Osteocyte (in vitro differentiated cells): Measurements from ENCODE around the gene KRT83. TPM values are rescaled to one million over a fixed set of nuclear protein-coding genes. Genes with fewer than 3 reads are reported as not detected.

ENCODE experiments used
- DNase-seq: peaks from one replicate; pipeline ENCODE4 v3.0.0; 2021; ENCODE audit warnings: mixed read lengths; ENCODE audit not compliant: unreplicated experiment; ENCODE audit errors: extremely low spot score
- H3K27ac Mint-ChIP-seq: one replicate; pipeline ENCODE4 v1.8.0; 2021; ENCODE audit warnings: mild to moderate bottlenecking, mixed read lengths; ENCODE audit not compliant: unreplicated experiment
- H3K27me3 Mint-ChIP-seq: one replicate; pipeline ENCODE4 v1.8.0; 2021; ENCODE audit warnings: mixed read lengths; ENCODE audit not compliant: unreplicated experiment
- H3K36me3 Mint-ChIP-seq: one replicate; pipeline ENCODE4 v1.8.0; 2021; ENCODE audit warnings: mixed read lengths; ENCODE audit not compliant: unreplicated experiment
- H3K4me1 Mint-ChIP-seq: one replicate; pipeline ENCODE4 v1.8.0; 2021; ENCODE audit warnings: mixed read lengths; ENCODE audit not compliant: unreplicated experiment
- H3K4me3 Mint-ChIP-seq: one replicate; pipeline ENCODE4 v1.8.0; 2021; ENCODE audit warnings: mild to moderate bottlenecking, moderate library complexity, mixed read lengths; ENCODE audit not compliant: unreplicated experiment
- H3K9me3 Mint-ChIP-seq: one replicate; pipeline ENCODE4 v1.8.0; 2021; ENCODE audit warnings: mixed read lengths; ENCODE audit not compliant: unreplicated experiment
- total RNA-seq: library from RNA; stranded (reverse); gene quantifications from 2 replicates; pipeline ENCODE4 v1.2.1, GENCODE V29; 2021
- TF ChIP-seq, protein P1 (sequence below): fragments of 200-600 bp; sonication (generic); IDR thresholded peaks from 2 replicates; pipeline ENCODE4 v1.5.0; 2021; ENCODE audit warnings: antibody characterized with exemption, mild to moderate bottlenecking, moderate library complexity

Gene KRT83
- total RNA-seq, 1 donor from 2014 or later = not detected

DNA sequence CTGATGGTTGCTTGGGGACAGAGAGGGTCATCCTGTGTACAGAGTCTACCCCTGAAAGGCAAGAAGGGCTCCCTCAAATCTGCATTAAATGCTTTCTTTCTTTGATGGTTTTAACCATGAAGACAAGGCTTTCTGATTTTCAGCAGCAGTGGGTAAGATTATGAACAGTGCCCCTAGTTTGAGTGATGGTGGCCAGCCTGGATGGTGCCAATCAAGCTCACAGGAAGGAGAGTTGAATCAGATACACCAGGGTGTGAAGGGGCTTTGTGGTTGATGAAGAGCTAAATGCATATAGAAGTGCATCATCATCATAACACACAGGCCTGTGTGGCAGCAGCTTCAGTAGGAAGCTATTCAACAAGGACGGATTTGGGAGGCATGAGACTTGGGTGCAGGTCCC lies 40.4 kb upstream of the KRT83 start:
- H3K27ac Mint-ChIP-seq = no peak overlapping the region
- H3K36me3 Mint-ChIP-seq = no peaks in the 10 kb centered on the region
- no peaks in the 10 kb centered on the region for H3K9me3 Mint-ChIP-seq
- peaks cover 24% of the 10 kb centered on the region for H3K27me3 Mint-ChIP-seq
- H3K4me3 Mint-ChIP-seq = no peak overlapping the region
- DNase-seq = no peak
- TF ChIP-seq, protein P1, sequence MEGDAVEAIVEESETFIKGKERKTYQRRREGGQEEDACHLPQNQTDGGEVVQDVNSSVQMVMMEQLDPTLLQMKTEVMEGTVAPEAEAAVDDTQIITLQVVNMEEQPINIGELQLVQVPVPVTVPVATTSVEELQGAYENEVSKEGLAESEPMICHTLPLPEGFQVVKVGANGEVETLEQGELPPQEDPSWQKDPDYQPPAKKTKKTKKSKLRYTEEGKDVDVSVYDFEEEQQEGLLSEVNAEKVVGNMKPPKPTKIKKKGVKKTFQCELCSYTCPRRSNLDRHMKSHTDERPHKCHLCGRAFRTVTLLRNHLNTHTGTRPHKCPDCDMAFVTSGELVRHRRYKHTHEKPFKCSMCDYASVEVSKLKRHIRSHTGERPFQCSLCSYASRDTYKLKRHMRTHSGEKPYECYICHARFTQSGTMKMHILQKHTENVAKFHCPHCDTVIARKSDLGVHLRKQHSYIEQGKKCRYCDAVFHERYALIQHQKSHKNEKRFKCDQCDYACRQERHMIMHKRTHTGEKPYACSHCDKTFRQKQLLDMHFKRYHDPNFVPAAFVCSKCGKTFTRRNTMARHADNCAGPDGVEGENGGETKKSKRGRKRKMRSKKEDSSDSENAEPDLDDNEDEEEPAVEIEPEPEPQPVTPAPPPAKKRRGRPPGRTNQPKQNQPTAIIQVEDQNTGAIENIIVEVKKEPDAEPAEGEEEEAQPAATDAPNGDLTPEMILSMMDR = no peak
- peaks cover 4% of the 10 kb centered on the region for H3K4me1 Mint-ChIP-seq

DNA sequence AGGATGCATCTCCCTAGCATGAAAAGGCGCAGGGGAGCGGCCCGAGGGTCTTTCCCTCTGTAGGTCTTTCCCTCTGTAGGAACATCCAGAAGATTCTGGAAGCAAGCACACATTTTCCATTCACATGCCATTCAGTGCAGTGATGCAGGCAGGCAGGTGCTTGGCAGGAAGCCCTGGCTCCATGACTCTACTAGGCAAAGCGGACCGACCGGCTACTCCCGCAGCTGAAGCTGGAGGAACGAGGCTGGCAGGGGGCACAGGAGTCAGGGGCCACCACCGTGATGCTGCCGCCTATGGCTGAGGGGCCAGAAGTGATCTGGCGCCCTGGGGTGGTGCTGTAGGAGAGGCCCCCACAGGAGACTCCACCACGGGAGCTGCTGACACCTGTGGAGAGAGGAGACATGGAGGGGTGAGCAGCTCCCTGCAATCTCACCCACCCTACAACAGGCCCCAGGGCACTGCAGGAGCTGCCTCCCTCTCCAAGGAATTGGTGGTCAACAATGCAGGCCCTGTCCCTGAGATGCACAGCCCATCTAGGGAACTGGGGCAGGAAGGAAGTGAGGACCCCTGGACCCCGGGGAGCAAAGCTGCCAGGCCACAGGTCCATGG lies 39.6 kb upstream of the KRT83 start:
- no peak overlapping the region for H3K4me3 Mint-ChIP-seq
- TF ChIP-seq, protein P1 = no peak
- H3K27ac Mint-ChIP-seq = no peak overlapping the region
- peaks cover 4% of the 10 kb centered on the region for H3K4me1 Mint-ChIP-seq
- H3K27me3 Mint-ChIP-seq = peaks cover 24% of the 10 kb centered on the region
- no peaks in the 10 kb centered on the region for H3K36me3 Mint-ChIP-seq
- H3K9me3 Mint-ChIP-seq = no peaks in the 10 kb centered on the region
- DNase-seq = no peak

DNA sequence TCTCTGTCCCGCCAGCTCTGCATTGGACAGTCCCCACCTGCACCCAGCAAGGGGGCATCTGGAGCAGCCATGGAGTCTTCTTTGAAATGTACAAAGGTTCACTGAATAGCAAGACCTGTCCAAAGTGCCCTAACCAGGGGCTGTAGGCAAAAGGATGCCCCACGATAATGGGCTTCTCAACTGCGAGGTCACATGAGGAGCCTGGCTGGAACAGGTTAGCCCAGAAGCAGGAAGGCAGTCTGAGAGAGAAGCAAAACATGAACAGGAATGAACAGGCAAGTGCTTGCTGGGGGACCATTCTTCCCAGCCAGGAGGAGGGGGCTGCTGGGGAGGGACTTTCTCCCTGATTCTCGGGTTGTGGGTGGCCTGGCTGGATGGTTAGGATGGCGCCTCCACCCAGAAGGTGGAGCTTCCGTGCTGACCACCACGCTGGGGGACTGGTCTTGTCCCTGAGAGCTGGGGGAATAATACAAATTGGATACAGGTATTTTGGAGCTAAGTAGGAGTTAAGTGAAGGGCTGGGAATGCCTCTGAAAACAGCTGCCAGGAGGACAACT lies 39.0 kb upstream of the KRT83 start:
- H3K36me3 Mint-ChIP-seq = no peaks in the 10 kb centered on the region
- peaks cover 4% of the 10 kb centered on the region for H3K4me1 Mint-ChIP-seq
- DNase-seq = no peak
- no peak overlapping the region for H3K4me3 Mint-ChIP-seq
- no peaks in the 10 kb centered on the region for H3K9me3 Mint-ChIP-seq
- peaks cover 26% of the 10 kb centered on the region for H3K27me3 Mint-ChIP-seq
- H3K27ac Mint-ChIP-seq = no peak overlapping the region
- TF ChIP-seq, protein P1 = no peak

DNA sequence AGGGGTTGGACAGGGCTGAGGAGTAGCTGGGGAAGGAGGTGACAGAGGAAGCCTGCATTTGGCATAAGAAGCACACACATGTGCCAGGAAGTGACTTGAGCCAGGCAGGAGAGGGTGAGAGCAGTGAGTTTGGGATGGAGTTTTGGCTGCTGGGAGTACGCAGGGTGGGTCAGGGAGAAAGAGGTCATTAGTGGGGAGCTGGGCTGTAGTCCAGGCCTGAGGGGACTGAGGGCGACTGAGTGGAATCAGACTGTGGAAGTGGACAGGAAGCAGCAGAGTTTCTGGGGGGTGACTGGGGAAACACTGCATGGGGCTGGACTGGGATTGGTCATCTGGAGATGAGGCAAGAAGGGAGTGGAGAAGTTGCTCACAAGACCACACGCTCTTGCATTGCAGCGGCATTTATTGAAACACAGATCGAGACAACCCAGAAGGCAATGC lies 38.4 kb upstream of the KRT83 start:
- Mint-ChIP-seq H3K36me3 (no peaks in the 10 kb centered on the region), H3K27ac (no peak overlapping the region), H3K4me3 (no peak overlapping the region), H3K27me3 (peaks cover 27% of the 10 kb centered on the region), H3K9me3 (no peaks in the 10 kb centered on the region), H3K4me1 (peaks cover 7% of the 10 kb centered on the region)
- TF ChIP-seq, protein P1 = no peak
- DNase-seq = no peak

DNA sequence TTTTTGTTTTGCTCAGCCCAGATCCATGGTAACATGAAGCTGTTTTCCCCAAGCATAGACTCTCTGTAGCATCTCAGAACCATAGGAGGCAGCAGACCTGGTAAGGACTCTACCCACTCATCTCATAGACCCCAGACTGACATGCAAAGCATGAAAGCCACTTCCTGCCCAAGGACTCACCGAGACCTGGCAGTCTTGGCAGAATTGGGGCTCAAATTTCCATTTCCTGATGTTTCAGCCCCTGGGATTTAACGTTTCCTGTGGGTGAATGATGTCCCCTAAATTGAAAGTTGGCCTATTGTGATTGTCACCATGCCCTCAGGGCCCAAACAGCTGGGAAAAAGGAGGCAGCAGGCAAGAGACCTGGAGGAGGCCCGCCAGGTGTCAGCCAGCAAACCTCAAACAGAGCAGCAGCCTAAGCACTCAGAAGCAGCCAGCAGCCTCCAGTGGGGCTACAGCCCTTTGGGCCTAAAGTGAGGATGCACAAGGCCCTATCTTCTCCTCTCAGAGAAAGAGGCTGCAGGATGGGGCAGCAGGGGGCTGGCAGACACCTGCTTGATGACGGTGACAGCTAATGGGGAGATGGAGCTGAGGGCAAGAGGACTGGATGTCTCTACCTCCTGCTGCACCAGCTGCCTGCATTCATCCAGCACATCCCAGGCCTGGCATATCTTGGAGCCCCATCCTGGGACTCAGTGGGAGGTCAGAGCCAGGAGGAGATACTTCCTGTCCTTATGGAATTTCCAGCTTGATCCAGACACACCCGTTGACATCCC lies 37.6 kb upstream of the KRT83 start:
- Mint-ChIP-seq H3K9me3 (no peaks in the 10 kb centered on the region), H3K4me1 (peaks cover 14% of the 10 kb centered on the region), H3K27ac (no peak overlapping the region), H3K27me3 (peaks cover 25% of the 10 kb centered on the region), H3K36me3 (no peaks in the 10 kb centered on the region), H3K4me3 (no peak overlapping the region)
- no peak for DNase-seq
- TF ChIP-seq, protein P1 = no peak
